DMS79 treated with DMSO at 0.1 percent for 48 hours (cell line): Measurements from ENCODE around the gene EFCAB9.

Experiments
- DNase-seq: peaks from one replicate; lab custom pipeline; 2025; lab: John Stamatoyannopoulos, UW

EFCAB9 gene

DNA sequence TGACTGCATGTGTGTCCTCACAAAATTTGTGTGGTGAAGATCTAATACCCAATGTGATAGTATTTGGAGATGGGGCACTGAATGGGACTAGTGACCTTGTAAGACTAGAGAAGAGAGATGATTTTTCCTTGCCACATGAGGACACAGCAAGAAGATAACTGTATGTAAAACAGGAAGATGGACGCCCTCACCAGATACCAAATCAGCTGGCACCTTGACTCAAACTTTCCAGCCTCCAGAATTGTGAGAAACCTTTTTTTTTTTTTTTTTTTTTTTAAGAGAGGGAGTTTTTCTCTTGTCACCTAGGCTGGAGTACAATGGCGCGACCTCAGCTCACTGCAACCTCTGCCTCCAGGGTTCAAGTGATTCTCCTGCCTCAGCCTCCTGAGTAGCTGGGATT lies 49.3 kb downstream of the EFCAB9 start:
- no peak for DNase-seq

GRCh38 chr5:172245046-172245445 lies 51.1 kb downstream of the EFCAB9 start:
- no peak for DNase-seq

DNA sequence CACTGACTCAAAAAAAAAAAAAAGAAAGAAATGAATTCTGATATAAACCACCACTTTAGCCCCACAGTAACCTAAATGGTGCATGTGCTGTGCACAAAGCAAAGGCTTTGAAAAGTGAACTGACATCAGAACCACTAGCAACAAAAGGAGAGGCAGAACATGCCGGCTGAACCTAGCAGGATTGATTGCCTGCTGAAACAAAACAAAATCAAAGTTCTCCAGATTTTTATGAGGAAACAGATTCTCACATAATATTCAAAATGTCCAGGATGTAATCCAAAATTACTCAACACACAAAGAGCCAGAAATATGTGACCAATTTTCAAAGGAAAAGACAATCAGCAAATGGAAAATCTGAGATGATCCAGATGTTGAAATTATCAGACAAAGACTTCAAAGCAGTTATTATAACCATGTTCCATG lies 51.7 kb downstream of the EFCAB9 start:
- DNase-seq: no peak

DNA sequence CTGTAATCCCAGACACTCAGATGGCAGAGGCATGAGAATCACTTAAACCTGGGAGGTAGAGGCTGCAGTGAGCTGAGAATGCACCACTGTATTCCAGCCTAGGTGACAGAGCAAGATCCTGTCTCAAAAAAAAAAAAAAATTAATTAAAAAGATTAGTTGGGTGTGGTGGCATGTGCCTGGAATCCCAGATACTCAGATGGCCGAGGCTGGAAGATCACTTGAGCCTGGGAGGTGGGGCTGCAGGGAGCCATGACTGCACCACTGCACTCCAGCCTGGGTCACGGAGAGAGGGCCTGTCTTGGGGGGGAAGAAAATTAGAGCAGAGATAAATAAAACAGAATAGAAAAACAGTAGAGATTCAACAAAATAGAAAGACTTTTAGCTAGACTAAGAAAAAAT lies 54.7 kb downstream of the EFCAB9 start:
- DNase-seq: no peak

GRCh38 chr5:172251419-172251818 lies 57.4 kb downstream of the EFCAB9 start:
- DNase-seq: no peak

- DNase-seq: no peak
Observed at GRCh38 chr5:172252501-172252900, 58.5 kb downstream of the EFCAB9 start.
